CD14-positive monocyte (primary cell): ENCODE measurements around the gene KCNG2. TPM values are rescaled to one million over a fixed set of nuclear protein-coding genes. Genes with fewer than 3 reads are reported as not detected.

Experiments used
- DNase-seq, 3 donors: peaks; one replicate each; pipeline ENCODE4 v3.0.0-alpha.2; 2011 to 2022
- H2AFZ ChIP-seq: 2 replicates; pipeline ENCODE4 v1.6.0; 2012; ENCODE audit warnings: mild to moderate bottlenecking, low read depth, low read length, inconsistent platforms; ENCODE audit not compliant: insufficient read depth, poor library complexity, severe bottlenecking
- H3K27ac ChIP-seq, 2 donors: 1 replicate in 1 of 2; 2 replicates in 1 of 2; pipeline ENCODE4 v1.5.1; 2012 to 2013; ENCODE audit warnings: low read length in 2 of 2, control low read depth in 1 of 2, inconsistent platforms in 1 of 2, low read depth in 1 of 2, mild to moderate bottlenecking in 1 of 2
- H3K27me3 ChIP-seq, 2 donors: one replicate each; pipeline versions ENCODE4 v1.6.0 to v1.6.1; 2011 to 2013; ENCODE audit warnings: low read length in 2 of 2; ENCODE audit not compliant: control insufficient read depth in 2 of 2, insufficient read depth in 2 of 2
- H3K36me3 ChIP-seq, 2 donors: replicated peaks in 1 of 2; 1 replicate in 1 of 2; 2 replicates in 1 of 2; pipeline versions ENCODE4 v1.5.1 to v1.6.1; 2012 to 2013; ENCODE audit warnings: low read length in 2 of 2, control low read depth in 1 of 2, inconsistent platforms in 1 of 2, mild to moderate bottlenecking in 1 of 2; ENCODE audit not compliant: insufficient read depth in 2 of 2, control insufficient read depth in 1 of 2
- H3K4me1 ChIP-seq, 2 donors: 1 replicate in 1 of 2; 2 replicates in 1 of 2; pipeline versions ENCODE4 v1.5.1 to v1.6.1; 2012 to 2013; ENCODE audit warnings: low read length in 2 of 2, control low read depth in 1 of 2, inconsistent platforms in 1 of 2, mild to moderate bottlenecking in 1 of 2, moderate library complexity in 1 of 2; ENCODE audit not compliant: insufficient read depth in 2 of 2, control insufficient read depth in 1 of 2
- H3K4me2 ChIP-seq: replicated peaks from 2 replicates; pipeline ENCODE3; 2012; ENCODE audit warnings: low read length, moderate library complexity, mild to moderate bottlenecking; ENCODE audit not compliant: poor library complexity, severe bottlenecking; ENCODE audit errors: extremely low read depth
- H3K4me3 ChIP-seq, 3 experiments: fragments of 200-600 bp in 1 of 3; sonication (generic) in 1 of 3; replicated peaks in 1 of 3; 1 replicate in 2 of 3; 2 replicates in 1 of 3; pipeline ENCODE4 v1.5.1; 2011 to 2013; ENCODE audit warnings: low read length in 3 of 3, mild to moderate bottlenecking in 3 of 3, control low read depth in 2 of 3, low read depth in 2 of 3, inconsistent platforms in 1 of 3, moderate library complexity in 1 of 3
- H3K79me2 ChIP-seq: 2 replicates; pipeline ENCODE4 v1.6.0; 2012; ENCODE audit warnings: mild to moderate bottlenecking, control low read depth, inconsistent platforms, low read length, moderate library complexity; ENCODE audit not compliant: insufficient read depth
- H3K9ac ChIP-seq: 2 replicates; pipeline ENCODE4 v1.6.0; 2017; ENCODE audit warnings: low read length, mild to moderate bottlenecking; ENCODE audit not compliant: insufficient read depth, poor library complexity, severe bottlenecking
- H3K9me3 ChIP-seq, 2 donors: replicated peaks in 1 of 2; 1 replicate in 1 of 2; 2 replicates in 1 of 2; pipeline versions ENCODE4 v1.5.1 to v1.6.1; 2012 to 2013; ENCODE audit warnings: low read length in 2 of 2, control low read depth in 1 of 2; ENCODE audit not compliant: control insufficient read depth in 1 of 2, insufficient read depth in 1 of 2
- H4K20me1 ChIP-seq: 2 replicates; pipeline ENCODE4 v1.6.0; 2012; ENCODE audit warnings: mild to moderate bottlenecking, low read length, control low read depth, moderate library complexity; ENCODE audit not compliant: insufficient read depth
- H3K27ac Mint-ChIP-seq, 7 donors: one replicate each; pipeline ENCODE4 v1.8.0; 2020; ENCODE audit warnings: mild to moderate bottlenecking in 7 of 7, mixed read lengths in 7 of 7, moderate library complexity in 6 of 7, inconsistent platforms in 2 of 7
- H3K27me3 Mint-ChIP-seq, 3 donors: one replicate each; pipeline ENCODE4 v1.8.0; 2021 to 2022; ENCODE audit warnings: low read depth in 3 of 3, mild to moderate bottlenecking in 3 of 3, mixed read lengths in 3 of 3, moderate library complexity in 3 of 3, inconsistent platforms in 1 of 3
- H3K36me3 Mint-ChIP-seq, 2 donors: one replicate each; pipeline ENCODE4 v1.8.0; 2020; ENCODE audit warnings: mixed read lengths in 2 of 2, inconsistent platforms in 1 of 2, mild to moderate bottlenecking in 1 of 2
- H3K4me1 Mint-ChIP-seq: one replicate; pipeline ENCODE4 v1.8.0; 2020; ENCODE audit warnings: mild to moderate bottlenecking, mixed read lengths
- H3K4me3 Mint-ChIP-seq, 2 donors: one replicate each; pipeline ENCODE4 v1.8.0; 2020; ENCODE audit warnings: mild to moderate bottlenecking in 2 of 2, mixed read lengths in 2 of 2, moderate library complexity in 1 of 2
- H3K9me3 Mint-ChIP-seq, 7 donors: one replicate each; pipeline ENCODE4 v1.8.0; 2020 to 2022; ENCODE audit warnings: mixed read lengths in 7 of 7, mild to moderate bottlenecking in 6 of 7, moderate library complexity in 6 of 7, inconsistent platforms in 2 of 7
- CTCF ChIP-seq: fragments of 200-600 bp; IDR thresholded peaks from one replicate; pipeline ENCODE4 v1.8.0; 2022; ENCODE audit warnings: antibody characterized with exemption, mild to moderate bottlenecking
- WGBS: methylation state at CpG from one replicate; pipeline ENCODE4 v1.1.5; 2013; ENCODE audit warnings: missing lambda C conversion rate; ENCODE audit not compliant: insufficient coverage; 5-methylcytosine and 5-hydroxymethylcytosine counted together
- intact Hi-C, 2 donors: fragments of 100-400 bp; cut with micrococcal nuclease; formaldehyde crosslinking; loops; one replicate each; pipeline versions ENCODE4 v1.15.0 to v1.15.1; 2023
- polyA plus RNA-seq, 3 donors: library from polyadenylated mRNA; depleted of rRNA in 1 of 3; unstranded in 2 of 3; stranded (reverse) in 1 of 3; fragments of 300-500 nt in 2 of 3; fragments of >200 nt in 1 of 3; fragmentation: Illumina TruSeq in 2 of 3; gene quantifications; 1 replicate in 2 of 3; 2 replicates in 1 of 3; pipeline ENCODE4 v1.2.3, GENCODE V29; 2012 to 2021

Gene KCNG2
- polyA plus RNA-seq, 3 donors = 0.04 TPM; not detected in 2

GRCh38 chr18:79916128-79916494 lies 118.4 kb downstream of the KCNG2 start:
- Mint-ChIP-seq H3K36me3 (peaks cover 62 to 76% of the 10 kb centered on the region in 2 donors), H3K9me3 (peaks cover 35 to 62% (median 45%) of the 10 kb centered on the region in 7 donors), H3K4me1 (no peaks in the 10 kb centered on the region), H3K27ac (no peak overlapping the region), H3K27me3 (peaks cover 0 to 1% (median 0%) of the 10 kb centered on the region in 3 donors), H3K4me3 (no peak overlapping the region)
- peaks cover 29% of the 10 kb centered on the region for H3K79me2 ChIP-seq
- intact Hi-C loops = no loop called here
- no peak overlapping the region for H3K27ac ChIP-seq
- H2AFZ ChIP-seq = no peak overlapping the region
- H3K9ac ChIP-seq = no peak overlapping the region
- peaks cover 44 to 64% of the 10 kb centered on the region in 2 donors for H3K9me3 ChIP-seq
- DNase-seq = no peak
- H3K4me3 ChIP-seq = no peak overlapping the region
- no peak overlapping the region for H3K4me2 ChIP-seq
- 87% methylated on average over 9 of the region's 26 CpGs for WGBS
- H4K20me1 ChIP-seq = peaks cover 47% of the 10 kb centered on the region
- TF ChIP-seq CTCF = no peak
- peaks cover 47 to 83% of the 10 kb centered on the region in 2 donors for H3K36me3 ChIP-seq
- no peaks in the 10 kb centered on the region for H3K27me3 ChIP-seq
- H3K4me1 ChIP-seq = no peaks in the 10 kb centered on the region

- no peak overlapping the region for H3K4me2 ChIP-seq
- Mint-ChIP-seq H3K4me3 (no peak overlapping the region), H3K27me3 (peaks cover 0 to 1% (median 0%) of the 10 kb centered on the region in 3 donors), H3K36me3 (peaks cover 62 to 76% of the 10 kb centered on the region in 2 donors), H3K9me3 (peaks cover 35 to 62% (median 45%) of the 10 kb centered on the region in 7 donors), H3K4me1 (no peaks in the 10 kb centered on the region), H3K27ac (peak overlapping the region in 2 of 7 donors; percentile 8 to 35)
- DNase-seq = no peak
- peaks cover 25% of the 10 kb centered on the region for H3K79me2 ChIP-seq
- H4K20me1 ChIP-seq = peaks cover 42% of the 10 kb centered on the region
- no peak overlapping the region for H2AFZ ChIP-seq
- TF ChIP-seq CTCF = no peak
- H3K27me3 ChIP-seq = no peaks in the 10 kb centered on the region
- H3K36me3 ChIP-seq = peaks cover 44 to 77% of the 10 kb centered on the region in 2 donors
- no peak overlapping the region for H3K9ac ChIP-seq
- peaks cover 44 to 60% of the 10 kb centered on the region in 2 donors for H3K9me3 ChIP-seq
- WGBS = over 99% methylated on average over 20 of the region's 24 CpGs
- no peak overlapping the region for H3K4me3 ChIP-seq
- H3K4me1 ChIP-seq = no peaks in the 10 kb centered on the region
- H3K27ac ChIP-seq = no peak overlapping the region
- intact Hi-C loops = no loop called here
Observed at GRCh38 chr18:79916546-79917168, 118.9 kb downstream of the KCNG2 start.
